Epidermal melanocyte (primary cell): ENCODE results near the gene CCDC86.

Source experiments
- DNase-seq: peaks from one replicate; pipeline ENCODE4 v3.0.0; 2011; ENCODE audit warnings: low spot score; ENCODE audit not compliant: insufficient read length

The CCDC86 gene

GRCh38 chr11:60852117-60852981 is 10.4 kb downstream of the CCDC86 start:
- no peak for DNase-seq

GRCh38 chr11:60852982-60853950 is 11.4 kb downstream of the CCDC86 start:
- DNase-seq = no peak

GRCh38 chr11:60854140-60854846 is 12.4 kb downstream of the CCDC86 start:
- no peak for DNase-seq

- DNase-seq = no peak
Observed at GRCh38 chr11:60854847-60855725, 13.2 kb downstream of the CCDC86 start.

- DNase-seq = no peak
Observed at GRCh38 chr11:60855726-60856633, 14.1 kb downstream of the CCDC86 start, which contains the start of gene PTGDR2. Gene PTGDR2 (minus strand): TSS chr11:60855950. CDS start chr11:60853722, 2,228 bp downstream.

- DNase-seq = no peak
Observed at GRCh38 chr11:60857378-60858232, 15.7 kb downstream of the CCDC86 start.

- DNase-seq = no peak
Observed at GRCh38 chr11:60858236-60858635, 16.3 kb downstream of the CCDC86 start.

- DNase-seq = no peak
Observed at GRCh38 chr11:60858731-60859464, 17.0 kb downstream of the CCDC86 start.

GRCh38 chr11:60859616-60860250 is 17.8 kb downstream of the CCDC86 start:
- peak; percentile 52 for DNase-seq

- no peak for DNase-seq
Observed at GRCh38 chr11:60860943-60861342, 19.0 kb downstream of the CCDC86 start.

- no peak for DNase-seq
Observed at GRCh38 chr11:60862171-60862570, 20.3 kb downstream of the CCDC86 start.

GRCh38 chr11:60863550-60864521 is 21.9 kb downstream of the CCDC86 start:
- DNase-seq = no peak

GRCh38 chr11:60864856-60865513 is 23.1 kb downstream of the CCDC86 start:
- DNase-seq = no peak

- DNase-seq = no peak
Observed at GRCh38 chr11:60866911-60867870, 25.3 kb downstream of the CCDC86 start, which contains the start of gene ZP1. Gene ZP1 (plus strand): TSS chr11:60867542. CDS start chr11:60867562, 20 bp downstream.
